ENCODE measurements around the gene CACNA2D1. TPM values are rescaled to one million over a fixed set of nuclear protein-coding genes. Genes with fewer than 3 reads are reported as not detected.

Gene CACNA2D1
- total RNA-seq, 4 donors from 2014 or later: 41.8 to 125 (median 56.2) TPM

DNA sequence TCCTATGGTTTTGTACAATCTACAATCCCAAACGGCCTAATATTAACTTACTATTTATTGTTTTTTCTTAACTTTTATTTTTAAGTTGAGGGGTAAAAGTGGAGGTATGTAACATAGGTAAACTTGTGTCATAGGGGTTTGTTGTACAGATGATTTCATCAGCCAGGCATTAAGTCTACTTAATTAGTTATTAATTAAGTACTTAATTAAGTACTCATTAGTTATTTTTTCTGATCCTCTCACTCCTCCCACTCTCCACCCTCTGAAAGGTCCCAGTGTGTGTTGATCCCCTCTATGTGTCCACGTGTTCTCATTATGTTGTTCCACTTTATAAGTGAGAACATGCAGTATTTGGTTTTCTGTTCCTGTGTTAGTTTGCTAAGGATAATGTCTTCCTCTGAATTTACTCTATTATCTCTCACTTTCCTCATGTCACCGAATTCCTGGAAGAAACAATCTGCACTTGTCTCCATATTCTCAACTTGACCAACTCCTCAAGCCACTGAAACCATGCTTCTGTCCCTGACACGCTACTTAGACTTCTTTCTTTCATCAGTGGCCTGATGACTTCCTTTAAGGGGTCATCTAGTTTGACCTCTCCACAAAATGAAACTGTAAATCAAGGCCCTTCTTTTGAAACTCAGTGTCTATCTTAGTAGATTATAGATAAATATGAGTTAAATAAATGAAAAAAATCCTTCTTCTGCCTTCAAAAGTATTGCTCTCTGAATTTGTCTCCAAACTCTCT lies 9.1 kb downstream of the CACNA2D1 start:
- TF ChIP-seq, protein P1, sequence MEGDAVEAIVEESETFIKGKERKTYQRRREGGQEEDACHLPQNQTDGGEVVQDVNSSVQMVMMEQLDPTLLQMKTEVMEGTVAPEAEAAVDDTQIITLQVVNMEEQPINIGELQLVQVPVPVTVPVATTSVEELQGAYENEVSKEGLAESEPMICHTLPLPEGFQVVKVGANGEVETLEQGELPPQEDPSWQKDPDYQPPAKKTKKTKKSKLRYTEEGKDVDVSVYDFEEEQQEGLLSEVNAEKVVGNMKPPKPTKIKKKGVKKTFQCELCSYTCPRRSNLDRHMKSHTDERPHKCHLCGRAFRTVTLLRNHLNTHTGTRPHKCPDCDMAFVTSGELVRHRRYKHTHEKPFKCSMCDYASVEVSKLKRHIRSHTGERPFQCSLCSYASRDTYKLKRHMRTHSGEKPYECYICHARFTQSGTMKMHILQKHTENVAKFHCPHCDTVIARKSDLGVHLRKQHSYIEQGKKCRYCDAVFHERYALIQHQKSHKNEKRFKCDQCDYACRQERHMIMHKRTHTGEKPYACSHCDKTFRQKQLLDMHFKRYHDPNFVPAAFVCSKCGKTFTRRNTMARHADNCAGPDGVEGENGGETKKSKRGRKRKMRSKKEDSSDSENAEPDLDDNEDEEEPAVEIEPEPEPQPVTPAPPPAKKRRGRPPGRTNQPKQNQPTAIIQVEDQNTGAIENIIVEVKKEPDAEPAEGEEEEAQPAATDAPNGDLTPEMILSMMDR (IDR thresholded peaks at IDR 0.05; ENCODE audit: low read depth): no peak

- TF ChIP-seq, protein P1 (IDR thresholded peaks at IDR 0.05; ENCODE audit: low read depth): no peak
Measured at GRCh38 chr7:82433507-82433906, 10.1 kb downstream of the CACNA2D1 start.

GRCh38 chr7:82430500-82431465 lies 12.8 kb downstream of the CACNA2D1 start:
- TF ChIP-seq, protein P1 (IDR thresholded peaks at IDR 0.05; ENCODE audit: low read depth): no peak

DNA sequence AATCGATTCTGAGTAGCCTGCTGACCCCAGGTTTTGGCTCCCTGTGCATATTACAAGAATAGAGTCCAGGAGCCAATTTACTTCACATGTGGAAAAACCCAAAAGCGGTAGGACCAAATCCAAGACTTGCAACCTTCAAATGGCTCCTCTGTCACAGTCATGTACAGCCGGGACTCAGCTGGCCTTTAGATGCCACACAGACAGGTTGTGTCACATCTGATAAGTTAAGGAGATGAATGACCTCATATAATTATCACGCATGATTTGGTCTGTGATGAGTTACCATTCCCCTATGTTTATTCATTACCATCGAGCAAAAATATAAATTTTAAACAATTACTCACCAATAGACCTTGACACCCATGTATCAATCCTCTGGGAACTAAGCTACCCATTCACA lies 14.2 kb downstream of the CACNA2D1 start:
- TF ChIP-seq, protein P1 (IDR thresholded peaks at IDR 0.05; ENCODE audit: low read depth): no peak

GRCh38 chr7:82428186-82428961 lies 15.2 kb downstream of the CACNA2D1 start:
- TF ChIP-seq, protein P1 (IDR thresholded peaks at IDR 0.05; ENCODE audit: low read depth): no peak

DNA sequence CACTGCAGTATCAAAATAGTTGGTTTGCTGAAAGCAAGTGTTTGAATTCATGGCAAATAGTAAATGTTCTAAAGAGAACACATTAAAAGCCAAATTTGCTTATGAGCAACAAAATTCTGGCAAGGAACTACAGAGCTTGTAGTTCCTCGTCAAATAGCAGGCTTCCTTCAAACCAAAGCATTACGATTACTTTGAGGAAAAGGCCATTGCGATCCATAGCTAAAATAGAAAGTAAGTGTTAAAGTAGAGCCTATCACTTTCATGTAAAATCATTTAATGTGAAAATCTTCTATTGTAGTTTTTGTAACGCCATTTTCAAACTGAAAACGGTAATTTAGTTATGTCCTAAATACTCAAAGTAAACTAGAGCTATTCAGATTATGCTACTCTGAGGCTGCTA lies 20.1 kb downstream of the CACNA2D1 start:
- TF ChIP-seq, protein P1 (IDR thresholded peaks at IDR 0.05; ENCODE audit: low read depth): no peak
